HepG2 (cell line): ENCODE results near the gene POFUT1. TPM values are rescaled to one million over a fixed set of nuclear protein-coding genes. Genes with fewer than 3 reads are reported as not detected.

Experiments used
- CREB1 ChIP-seq, 2 experiments: fragments of 450-650 bp in 1 of 2; IDR thresholded peaks; 2 replicates each; pipeline ENCODE4 v1.6.1; 2016 to 2017; ENCODE audit warnings: control low read depth in 1 of 2, mild to moderate bottlenecking in 1 of 2, missing compliant biosample characterization in 1 of 2, missing genetic modification characterization in 1 of 2
- EED ChIP-seq: sonication (generic); formaldehyde crosslinking; IDR thresholded peaks from 2 replicates; pipeline ENCODE4 v1.5.0; 2020; ENCODE audit warnings: mild to moderate bottlenecking, missing genetic modification reagents
- HOXA9 ChIP-seq: sonication (generic); formaldehyde crosslinking; IDR thresholded peaks from 2 replicates; pipeline ENCODE4 v1.8.1; 2022; ENCODE audit warnings: missing genetic modification reagents, mild to moderate bottlenecking, moderate library complexity, borderline replicate concordance
- KDM6A ChIP-seq: IDR thresholded peaks from 2 replicates; pipeline ENCODE4 v1.6.1; 2016; ENCODE audit warnings: low read depth
- MED13 ChIP-seq: sonication (generic); formaldehyde crosslinking; IDR thresholded peaks from 2 replicates; pipeline ENCODE4 v1.5.0; 2020; ENCODE audit warnings: missing genetic modification reagents
- NFATC3 ChIP-seq: sonication (generic); formaldehyde crosslinking; IDR thresholded peaks from 2 replicates; pipeline ENCODE4 v1.5.1; 2020; ENCODE audit warnings: mild to moderate bottlenecking, missing genetic modification reagents
- PHF8 ChIP-seq: sonication (generic); formaldehyde crosslinking; IDR thresholded peaks from 2 replicates; pipeline ENCODE4 v1.5.0; 2020; ENCODE audit warnings: missing genetic modification reagents
- POLR2G ChIP-seq: fragments of 200-400 bp; formaldehyde crosslinking; IDR thresholded peaks from 2 replicates; pipeline ENCODE4 v1.6.1; 2018; ENCODE audit warnings: mild to moderate bottlenecking, low read depth, low read length, moderate library complexity
- RBM39 ChIP-seq: fragments of 200-400 bp; formaldehyde crosslinking; IDR thresholded peaks from one replicate; pipeline ENCODE4 v1.6.1; 2018; ENCODE audit warnings: antibody characterized with exemption, mild to moderate bottlenecking, low read depth, low read length; ENCODE audit not compliant: poor library complexity, severe bottlenecking
- SMYD3 ChIP-seq: sonication (generic); formaldehyde crosslinking; IDR thresholded peaks from 2 replicates; pipeline ENCODE4 v1.8.1; 2023; ENCODE audit warnings: mild to moderate bottlenecking, missing genetic modification reagents
- SOX13 ChIP-seq, 3 experiments: fragments of 450-650 bp in 1 of 3; sonication (generic) in 1 of 3; formaldehyde crosslinking in 1 of 3; IDR thresholded peaks in 2 of 3; conservative IDR thresholded peaks in 1 of 3; 2 replicates each; pipeline versions ENCODE4 v1.5.0 to v1.6.1; 2016 to 2020; ENCODE audit warnings: antibody characterized with exemption in 1 of 3, mild to moderate bottlenecking in 1 of 3, missing compliant biosample characterization in 1 of 3, missing genetic modification reagents in 1 of 3, moderate library complexity in 1 of 3
- TAF15 ChIP-seq: fragments of 200-400 bp; formaldehyde crosslinking; IDR thresholded peaks from one replicate; pipeline ENCODE4 v1.6.1; 2018; ENCODE audit warnings: mild to moderate bottlenecking, low read depth, low read length; ENCODE audit not compliant: poor library complexity, severe bottlenecking
- TEAD3 ChIP-seq: optimal IDR thresholded peaks from 2 replicates; pipeline ENCODE3; 2016; ENCODE audit warnings: borderline replicate concordance
- TGIF2 ChIP-seq: IDR thresholded peaks from 2 replicates; pipeline ENCODE4 v1.6.1; 2016; ENCODE audit warnings: control low read depth, missing compliant biosample characterization
- ZMYM3 ChIP-seq: sonication (generic); formaldehyde crosslinking; IDR thresholded peaks from 2 replicates; pipeline ENCODE4 v1.5.1; 2020; ENCODE audit warnings: mild to moderate bottlenecking, missing genetic modification reagents
- ZNF143 ChIP-seq: sonication (generic); formaldehyde crosslinking; IDR thresholded peaks from 2 replicates; pipeline ENCODE4 v1.4.0; 2020; ENCODE audit warnings: missing genetic modification reagents
- ZNF235 ChIP-seq: sonication (generic); formaldehyde crosslinking; IDR thresholded peaks from 2 replicates; pipeline ENCODE4 v1.8.1; 2023; ENCODE audit warnings: mild to moderate bottlenecking, missing genetic modification reagents, borderline replicate concordance
- ZSCAN21 ChIP-seq: sonication (generic); formaldehyde crosslinking; IDR thresholded peaks from 2 replicates; pipeline ENCODE4 v1.8.0; 2022; ENCODE audit warnings: mild to moderate bottlenecking, missing genetic modification reagents, moderate library complexity, borderline replicate concordance
- polyA plus RNA-seq, 8 experiments: library from polyadenylated mRNA; depleted of rRNA in 3 of 8; stranded (reverse) in 7 of 8; unstranded in 1 of 8; fragments of >200 nt; fragmentation: Illumina TruSeq in 4 of 8; extraction: Trizol in 4 of 8; gene quantifications; 2 replicates each; pipeline versions ENCODE4 v1.2.1 to v1.2.3, GENCODE V29; 2011 to 2016; ENCODE audit warnings: low read depth in 4 of 8, missing spikeins in 1 of 8, mixed read lengths in 1 of 8; ENCODE audit not compliant: insufficient read depth in 1 of 8
- total RNA-seq, 5 experiments: library from RNA; depleted of rRNA; stranded (reverse); fragments of >200 nt; fragmentation: Illumina TruSeq; extraction: Trizol; gene quantifications; 2 replicates each; pipeline ENCODE4 v1.2.3, GENCODE V29; 2016; ENCODE audit warnings: low read depth in 1 of 5
- TF ChIP-seq, protein P1 (sequence below): sonication (generic); formaldehyde crosslinking; IDR thresholded peaks from 2 replicates; pipeline ENCODE4 v1.5.0; 2020; ENCODE audit warnings: mild to moderate bottlenecking, missing genetic modification reagents
- TF ChIP-seq, protein P2 (sequence below): sonication (generic); formaldehyde crosslinking; IDR thresholded peaks from 2 replicates; pipeline ENCODE4 v1.4.0; 2020; ENCODE audit warnings: mild to moderate bottlenecking, missing genetic modification reagents
- TF ChIP-seq, protein P3 (sequence below): sonication (generic); formaldehyde crosslinking; IDR thresholded peaks from 2 replicates; pipeline ENCODE4 v1.5.1; 2020; ENCODE audit warnings: mild to moderate bottlenecking, missing genetic modification reagents

Gene POFUT1
- total and polyA plus RNA-seq, 2 of the 13 experiments (the other 11 are each of a cell fraction or from before 2014, with no cell fraction given): 35.5 to 58.3 TPM

DNA sequence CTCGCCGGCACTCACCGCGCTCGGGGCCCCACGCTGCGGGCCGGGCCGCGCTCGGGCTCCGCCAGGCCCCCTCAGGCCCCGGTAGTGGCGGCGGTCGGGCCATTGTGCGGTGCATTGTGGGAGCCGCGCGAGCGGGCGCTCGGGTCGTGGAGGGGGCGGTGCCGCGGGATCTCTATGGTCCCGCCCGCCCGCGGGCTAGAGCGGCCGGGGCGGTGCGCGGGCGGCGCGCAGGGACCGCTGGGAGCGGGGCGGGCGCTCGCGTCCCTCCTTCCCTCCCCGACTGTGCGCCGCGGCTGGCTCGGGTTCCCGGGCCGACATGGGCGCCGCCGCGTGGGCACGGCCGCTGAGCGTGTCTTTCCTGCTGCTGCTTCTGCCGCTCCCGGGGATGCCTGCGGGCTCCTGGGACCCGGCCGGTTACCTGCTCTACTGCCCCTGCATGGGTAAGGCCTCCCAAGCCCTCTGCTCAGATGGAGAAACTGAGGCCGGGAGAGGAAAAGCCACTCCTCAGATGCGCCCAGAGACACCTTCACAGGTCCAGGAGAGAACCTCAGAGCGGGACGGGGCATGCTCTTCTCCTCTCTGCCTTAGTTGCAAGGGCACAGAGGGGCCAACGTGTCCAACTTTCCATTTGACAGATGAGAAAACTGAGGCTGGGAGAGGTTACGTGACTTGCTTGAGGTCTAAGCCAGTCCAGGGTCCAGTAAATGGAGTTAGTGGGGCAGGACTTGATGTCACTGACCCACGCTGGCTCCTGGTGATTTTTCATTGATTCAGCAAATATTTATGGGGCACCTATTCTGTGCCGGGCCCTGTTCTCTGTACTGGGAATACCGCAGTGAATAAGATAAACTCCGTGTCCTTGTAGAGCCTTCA, at the start of gene POFUT1, which contains the start of gene PLAGL2 (continued):
- TF ChIP-seq ZNF143 (CRISPR knock-in tag) (peak; percentile 87), TEAD3 (CRISPR knock-in tag) (peak; percentile 55), SOX13 (IDR thresholded peaks at IDR 0.05) (no peak), SOX13 (CRISPR knock-in tag; conservative IDR thresholded peaks at IDR 0.05 in 1 of 2, IDR thresholded peaks at IDR 0.05 in 1 of 2) (peak in 1 of 2 experiments; percentile 17; a peak in 1 of 4 replicates), PHF8 (CRISPR knock-in tag) (peak; percentile 97), ZMYM3 (CRISPR knock-in tag) (peak; percentile 100), KDM6A (CRISPR knock-in tag) (0 out of 2 replicates have a peak, but pooled peaks have one; percentile 42), NFATC3 (CRISPR knock-in tag) (0 out of 2 replicates have a peak, but pooled peaks have one; percentile 3), POLR2G (peak; percentile 98), HOXA9 (CRISPR knock-in tag) (no peak), ZSCAN21 (CRISPR knock-in tag) (peak; percentile 93), RBM39 (peak; percentile 64), TGIF2 (CRISPR knock-in tag) (no peak; the same call in 1 of the 2 replicates), CREB1 (IDR thresholded peaks at IDR 0.05) (no peak; the same call in 1 of the 2 replicates), CREB1 (CRISPR knock-in tag; IDR thresholded peaks at IDR 0.05) (no peak), ZNF235 (CRISPR knock-in tag) (no peak; the same call in 1 of the 2 replicates), EED (CRISPR knock-in tag) (no peak), MED13 (CRISPR knock-in tag) (0 out of 2 replicates have a peak, but pooled peaks have one; percentile 71), TAF15 (peak; percentile 23), SMYD3 (CRISPR knock-in tag) (0 out of 2 replicates have a peak, but pooled peaks have one; percentile 72)
- TF ChIP-seq, protein P1, sequence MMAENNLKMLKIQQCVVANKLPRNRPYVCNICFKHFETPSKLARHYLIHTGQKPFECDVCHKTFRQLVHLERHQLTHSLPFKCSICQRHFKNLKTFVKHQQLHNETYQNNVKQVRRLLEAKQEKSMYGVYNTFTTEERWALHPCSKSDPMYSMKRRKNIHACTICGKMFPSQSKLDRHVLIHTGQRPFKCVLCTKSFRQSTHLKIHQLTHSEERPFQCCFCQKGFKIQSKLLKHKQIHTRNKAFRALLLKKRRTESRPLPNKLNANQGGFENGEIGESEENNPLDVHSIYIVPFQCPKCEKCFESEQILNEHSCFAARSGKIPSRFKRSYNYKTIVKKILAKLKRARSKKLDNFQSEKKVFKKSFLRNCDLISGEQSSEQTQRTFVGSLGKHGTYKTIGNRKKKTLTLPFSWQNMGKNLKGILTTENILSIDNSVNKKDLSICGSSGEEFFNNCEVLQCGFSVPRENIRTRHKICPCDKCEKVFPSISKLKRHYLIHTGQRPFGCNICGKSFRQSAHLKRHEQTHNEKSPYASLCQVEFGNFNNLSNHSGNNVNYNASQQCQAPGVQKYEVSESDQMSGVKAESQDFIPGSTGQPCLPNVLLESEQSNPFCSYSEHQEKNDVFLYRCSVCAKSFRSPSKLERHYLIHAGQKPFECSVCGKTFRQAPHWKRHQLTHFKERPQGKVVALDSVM (CRISPR knock-in tag): peak; percentile 88
- TF ChIP-seq, protein P2, sequence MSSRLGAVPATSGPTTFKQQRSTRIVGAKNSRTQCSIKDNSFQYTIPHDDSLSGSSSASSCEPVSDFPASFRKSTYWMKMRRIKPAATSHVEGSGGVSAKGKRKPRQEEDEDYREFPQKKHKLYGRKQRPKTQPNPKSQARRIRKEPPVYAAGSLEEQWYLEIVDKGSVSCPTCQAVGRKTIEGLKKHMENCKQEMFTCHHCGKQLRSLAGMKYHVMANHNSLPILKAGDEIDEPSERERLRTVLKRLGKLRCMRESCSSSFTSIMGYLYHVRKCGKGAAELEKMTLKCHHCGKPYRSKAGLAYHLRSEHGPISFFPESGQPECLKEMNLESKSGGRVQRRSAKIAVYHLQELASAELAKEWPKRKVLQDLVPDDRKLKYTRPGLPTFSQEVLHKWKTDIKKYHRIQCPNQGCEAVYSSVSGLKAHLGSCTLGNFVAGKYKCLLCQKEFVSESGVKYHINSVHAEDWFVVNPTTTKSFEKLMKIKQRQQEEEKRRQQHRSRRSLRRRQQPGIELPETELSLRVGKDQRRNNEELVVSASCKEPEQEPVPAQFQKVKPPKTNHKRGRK (CRISPR knock-in tag): no peak
- TF ChIP-seq, protein P3, sequence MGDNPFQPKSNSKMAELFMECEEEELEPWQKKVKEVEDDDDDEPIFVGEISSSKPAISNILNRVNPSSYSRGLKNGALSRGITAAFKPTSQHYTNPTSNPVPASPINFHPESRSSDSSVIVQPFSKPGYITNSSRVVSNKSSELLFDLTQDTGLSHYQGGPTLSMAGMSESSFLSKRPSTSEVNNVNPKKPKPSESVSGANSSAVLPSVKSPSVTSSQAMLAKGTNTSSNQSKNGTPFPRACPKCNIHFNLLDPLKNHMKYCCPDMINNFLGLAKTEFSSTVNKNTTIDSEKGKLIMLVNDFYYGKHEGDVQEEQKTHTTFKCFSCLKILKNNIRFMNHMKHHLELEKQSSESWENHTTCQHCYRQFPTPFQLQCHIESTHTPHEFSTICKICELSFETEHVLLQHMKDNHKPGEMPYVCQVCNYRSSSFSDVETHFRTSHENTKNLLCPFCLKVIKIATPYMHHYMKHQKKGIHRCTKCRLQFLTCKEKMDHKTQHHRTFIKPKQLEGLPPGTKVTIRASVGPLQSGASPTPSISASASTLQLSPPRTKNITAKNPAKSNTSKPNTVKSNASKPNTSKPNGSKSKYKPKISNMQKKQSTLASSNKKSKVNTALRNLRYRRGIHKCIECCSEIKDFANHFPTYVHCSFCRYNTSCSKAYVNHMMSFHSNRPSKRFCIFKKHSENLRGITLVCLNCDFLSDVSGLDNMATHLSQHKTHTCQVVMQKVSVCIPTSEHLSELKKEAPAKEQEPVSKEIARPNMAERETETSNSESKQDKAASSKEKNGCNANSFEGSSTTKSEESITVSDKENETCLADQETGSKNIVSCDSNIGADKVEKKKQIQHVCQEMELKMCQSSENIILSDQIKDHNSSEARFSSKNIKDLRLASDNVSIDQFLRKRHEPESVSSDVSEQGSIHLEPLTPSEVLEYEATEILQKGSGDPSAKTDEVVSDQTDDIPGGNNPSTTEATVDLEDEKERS (CRISPR knock-in tag): peak; percentile 92
